ENCODE results near the gene ZNF764.
"Not testable (repeated sequence)": the region's sequence is repeated elsewhere in the genome, so short reads cannot be mapped to it uniquely, and the experiment has no call there.

Gene ZNF764

DNA sequence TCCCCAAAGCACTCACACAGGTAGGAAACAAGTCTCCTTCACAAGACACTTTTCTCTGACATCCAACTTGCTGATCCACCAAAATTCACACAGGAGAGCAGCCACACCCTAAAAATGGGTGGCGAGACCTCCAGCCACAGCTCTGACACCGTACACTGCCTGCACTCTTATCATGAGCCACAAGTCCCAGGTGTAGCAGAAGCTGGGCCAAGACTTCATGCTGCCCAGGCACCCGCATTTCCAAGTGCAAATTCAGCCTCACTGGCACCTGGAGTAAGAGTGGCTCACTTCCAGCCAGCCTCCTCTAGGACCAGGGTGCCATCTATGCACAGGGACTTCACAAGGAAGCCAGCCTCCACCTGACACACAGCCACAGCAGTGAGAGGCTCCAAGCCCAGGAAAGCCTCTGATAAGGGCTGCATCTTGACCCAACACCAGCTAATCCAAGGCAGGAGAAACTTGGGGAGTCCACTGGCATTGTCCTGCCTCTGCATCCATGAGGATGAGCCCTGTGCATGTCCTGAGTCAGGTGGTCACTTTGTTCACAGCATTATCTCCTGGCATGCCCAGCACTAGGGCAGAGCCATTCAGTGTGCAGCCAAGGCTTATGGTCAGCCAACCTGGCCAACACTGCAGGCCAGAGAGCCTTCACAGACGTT lies 29.2 kb downstream of the ZNF764 start:
- FAIRE-seq (no peak), DNase-seq (ENCODE audit: insufficient read length) (no peak)
- TF ChIP-seq POLR2A (IDR thresholded peaks at IDR 0.05; ENCODE audit: low read depth, low read length) (peak; percentile 29; the same call in 1 of the 2 replicates), POLR2AphosphoS5 (IDR thresholded peaks at IDR 0.05; ENCODE audit: low read depth, low read length) (no peak), TAF1 (IDR thresholded peaks at IDR 0.05; ENCODE audit: borderline replicate concordance, low read depth, low read length) (no peak)

DNA sequence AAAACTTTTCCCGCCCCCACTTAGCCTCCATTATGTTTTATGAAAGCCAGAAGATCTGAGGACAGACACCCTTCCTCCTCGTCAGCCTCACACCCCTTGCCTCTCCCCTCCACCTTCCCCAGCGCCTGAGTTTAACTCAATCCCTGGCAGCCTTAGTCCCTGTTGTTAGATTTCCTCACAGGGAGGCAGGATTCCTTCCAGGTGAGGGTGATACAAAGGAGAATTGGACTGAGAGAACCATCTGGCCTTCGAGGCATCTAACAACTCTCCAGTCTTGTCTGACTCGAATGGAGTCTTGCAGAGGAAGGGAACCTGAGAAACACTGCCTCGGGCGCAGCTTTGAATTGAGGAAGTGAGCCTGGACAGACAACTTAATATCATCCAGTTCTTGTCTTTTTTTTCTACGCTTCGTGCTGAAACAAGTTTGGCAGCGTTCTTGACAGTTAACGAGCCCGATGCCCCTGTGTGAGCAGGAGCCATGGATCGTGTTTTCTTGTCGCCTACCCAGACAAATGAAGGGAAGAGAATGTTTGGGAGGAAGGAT lies 30.5 kb downstream of the ZNF764 start:
- FAIRE-seq: no peak
- no peak for DNase-seq (ENCODE audit: insufficient read length)
- no peak for TF ChIP-seq POLR2AphosphoS5 (IDR thresholded peaks at IDR 0.05; ENCODE audit: low read depth, low read length)
- no peak for TF ChIP-seq TAF1 (IDR thresholded peaks at IDR 0.05; ENCODE audit: borderline replicate concordance, low read depth, low read length)
- no peak for TF ChIP-seq POLR2A (IDR thresholded peaks at IDR 0.05; ENCODE audit: low read depth, low read length)

DNA sequence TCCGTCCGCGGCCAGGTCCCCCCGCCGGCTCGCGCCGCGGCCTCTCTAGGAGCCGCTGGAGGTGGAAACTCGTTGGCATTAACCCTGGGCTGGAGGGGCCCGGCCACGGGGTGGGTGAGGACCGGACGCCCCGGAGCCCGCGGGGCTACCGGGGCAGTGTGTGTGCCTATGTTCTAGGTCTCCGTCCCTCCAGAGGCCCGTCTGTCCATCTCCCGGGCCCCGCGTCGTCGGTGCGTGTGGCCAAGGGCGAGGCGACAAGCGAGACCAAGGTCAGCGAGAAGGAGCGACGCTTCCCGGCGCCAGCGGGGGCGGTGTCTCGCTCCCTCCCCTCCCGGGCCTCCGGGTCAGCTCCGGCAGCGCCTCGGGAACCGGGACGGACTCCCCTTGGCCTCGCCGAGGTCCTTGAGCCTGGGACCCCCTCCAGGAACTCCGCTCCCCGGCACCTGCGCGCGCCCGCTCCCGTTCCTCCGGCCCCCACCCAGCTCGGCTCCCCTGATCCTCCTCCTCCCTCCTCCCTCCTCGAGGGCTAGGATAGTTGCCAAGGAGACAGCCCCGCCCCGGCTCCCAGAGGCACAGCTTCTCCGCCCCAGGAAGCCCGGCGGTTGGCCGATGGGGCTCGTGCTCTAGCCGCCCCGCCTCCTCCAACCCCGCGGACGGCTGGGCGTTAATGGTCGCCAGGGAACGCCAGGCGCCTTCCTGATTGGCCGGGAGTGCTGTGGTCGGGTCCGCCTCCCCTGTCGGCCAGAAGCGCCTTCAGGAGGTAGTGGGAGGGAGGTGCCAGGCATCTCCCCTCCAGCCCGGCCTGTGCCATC lies 31.1 kb downstream of the ZNF764 start:
- DNase-seq (ENCODE audit: insufficient read length): peak; percentile 97
- TF ChIP-seq POLR2AphosphoS5 (IDR thresholded peaks at IDR 0.05; ENCODE audit: low read depth, low read length) (no peak; the same call in 1 of the 2 replicates), TAF1 (IDR thresholded peaks at IDR 0.05; ENCODE audit: borderline replicate concordance, low read depth, low read length) (no peak), POLR2A (IDR thresholded peaks at IDR 0.05; ENCODE audit: low read depth, low read length) (peak; percentile 17; the same call in 1 of the 2 replicates)
- peak; percentile 98 for FAIRE-seq

DNA sequence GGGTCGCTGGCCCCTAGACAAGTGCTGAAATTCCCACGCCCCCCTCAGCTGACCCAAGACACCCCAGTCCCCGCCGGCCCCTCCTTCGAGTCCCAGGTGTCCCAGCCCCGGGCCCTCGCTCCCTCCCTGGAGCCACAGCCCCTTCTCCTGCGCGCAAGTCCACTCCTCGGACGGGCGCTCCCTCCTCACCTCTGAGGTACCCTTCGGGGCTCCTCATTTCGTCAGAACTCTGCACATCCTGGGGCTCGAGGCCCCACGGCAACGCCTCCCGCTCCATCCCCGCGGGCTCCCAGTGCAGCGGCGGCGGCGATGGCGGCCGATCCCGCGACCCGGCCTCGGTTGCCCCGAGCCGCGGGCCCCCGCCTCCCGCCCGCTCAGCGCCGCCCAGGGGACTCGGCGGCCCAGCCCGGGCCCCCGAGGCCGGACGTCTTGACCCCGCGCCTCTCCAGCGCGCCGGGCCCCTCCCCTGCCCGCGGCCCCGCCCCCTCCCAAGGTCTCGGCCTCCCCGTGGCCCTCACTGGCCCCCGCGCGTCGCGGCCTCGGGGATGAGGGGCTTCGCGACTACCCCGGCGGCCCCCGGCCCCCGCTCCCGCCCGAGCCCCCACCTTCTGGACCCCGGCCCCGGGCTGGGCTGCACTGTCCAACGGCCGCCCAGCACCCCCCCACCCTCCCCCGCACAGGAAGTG lies 31.9 kb downstream of the ZNF764 start, which contains the start of gene ZNF768:
TSS of gene ZNF768 (minus strand) at position 430 of the 686 bp plus-strand sequence. CDS start at position 277, 153 bp downstream.
- TF ChIP-seq TAF1 (IDR thresholded peaks at IDR 0.05; ENCODE audit: borderline replicate concordance, low read depth, low read length) (no peak), POLR2AphosphoS5 (IDR thresholded peaks at IDR 0.05; ENCODE audit: low read depth, low read length) (no peak), POLR2A (IDR thresholded peaks at IDR 0.05; ENCODE audit: low read depth, low read length) (no peak)
- DNase-seq (ENCODE audit: insufficient read length) (peak; percentile 71), FAIRE-seq (no peak)

DNA sequence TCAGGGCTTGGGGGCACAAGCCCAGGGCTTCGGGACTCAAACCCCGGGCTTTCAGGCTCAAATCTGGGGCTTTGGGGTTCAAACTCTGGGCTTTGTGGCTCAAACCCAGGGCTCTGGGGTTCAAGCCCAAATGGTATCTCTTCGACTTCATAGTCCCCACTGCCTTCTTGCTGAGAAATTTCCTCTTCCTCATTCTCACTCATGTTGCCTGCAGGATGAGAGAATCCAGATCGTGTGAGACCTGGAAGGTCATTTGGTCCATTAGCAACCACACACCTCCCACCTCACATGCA lies 32.4 kb downstream of the ZNF764 start:
- FAIRE-seq (no peak), DNase-seq (ENCODE audit: insufficient read length) (no peak)
- TF ChIP-seq POLR2A (IDR thresholded peaks at IDR 0.05; ENCODE audit: low read depth, low read length) (no peak), TAF1 (IDR thresholded peaks at IDR 0.05; ENCODE audit: borderline replicate concordance, low read depth, low read length) (no peak), POLR2AphosphoS5 (IDR thresholded peaks at IDR 0.05; ENCODE audit: low read depth, low read length) (no peak)

DNA sequence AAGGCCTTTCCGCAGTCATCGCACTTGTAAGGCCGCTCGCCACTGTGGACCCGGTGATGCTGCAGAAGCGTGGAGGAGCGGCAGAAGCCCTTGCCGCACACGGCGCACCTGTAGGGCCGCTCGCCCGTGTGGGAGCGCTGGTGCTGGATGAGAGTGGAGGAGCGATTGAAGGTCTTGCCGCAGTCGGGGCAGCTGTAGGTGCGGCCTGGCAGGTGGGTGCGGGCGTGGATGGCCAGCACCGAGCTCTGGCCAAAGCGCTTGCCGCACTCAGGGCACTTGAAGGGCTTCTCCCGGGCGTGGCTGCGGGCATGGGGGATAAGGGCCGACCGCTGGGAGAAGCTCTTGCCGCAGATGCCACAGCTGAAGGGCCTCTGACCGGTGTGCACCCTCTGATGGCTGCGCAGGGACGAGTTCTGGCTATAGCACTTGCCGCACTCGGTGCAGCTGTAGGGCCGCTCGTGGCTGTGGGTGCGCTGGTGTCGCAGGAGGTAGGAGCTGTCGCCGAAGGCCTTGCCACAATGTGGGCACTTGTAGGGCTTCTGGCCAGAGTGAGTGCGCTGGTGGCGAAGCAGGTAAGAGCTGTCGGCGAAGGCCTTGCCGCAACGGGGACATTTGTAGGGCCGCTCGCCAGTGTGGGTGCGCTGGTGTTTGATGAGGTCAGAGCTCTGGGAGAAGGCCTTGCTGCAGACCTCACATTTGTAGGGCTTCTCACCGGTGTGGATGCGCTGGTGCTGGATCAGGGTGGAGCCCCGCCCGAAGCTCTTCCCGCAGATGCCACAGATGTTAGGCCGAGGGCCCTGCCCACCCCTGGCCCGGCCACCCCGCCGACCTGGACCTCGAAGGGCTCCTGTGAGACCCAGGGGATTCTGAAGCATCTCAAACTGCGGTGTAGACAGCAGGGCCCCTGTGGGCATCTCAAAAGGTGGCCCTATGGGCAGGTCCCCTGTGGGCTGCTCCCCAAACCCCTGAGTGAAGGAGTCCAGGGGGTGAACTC lies 33.3 kb downstream of the ZNF764 start:
- FAIRE-seq (no peak), DNase-seq (ENCODE audit: insufficient read length) (no peak)
- TF ChIP-seq TAF1 (IDR thresholded peaks at IDR 0.05; ENCODE audit: borderline replicate concordance, low read depth, low read length) (no peak), POLR2AphosphoS5 (IDR thresholded peaks at IDR 0.05; ENCODE audit: low read depth, low read length) (no peak), POLR2A (IDR thresholded peaks at IDR 0.05; ENCODE audit: low read depth, low read length) (no peak)

DNA sequence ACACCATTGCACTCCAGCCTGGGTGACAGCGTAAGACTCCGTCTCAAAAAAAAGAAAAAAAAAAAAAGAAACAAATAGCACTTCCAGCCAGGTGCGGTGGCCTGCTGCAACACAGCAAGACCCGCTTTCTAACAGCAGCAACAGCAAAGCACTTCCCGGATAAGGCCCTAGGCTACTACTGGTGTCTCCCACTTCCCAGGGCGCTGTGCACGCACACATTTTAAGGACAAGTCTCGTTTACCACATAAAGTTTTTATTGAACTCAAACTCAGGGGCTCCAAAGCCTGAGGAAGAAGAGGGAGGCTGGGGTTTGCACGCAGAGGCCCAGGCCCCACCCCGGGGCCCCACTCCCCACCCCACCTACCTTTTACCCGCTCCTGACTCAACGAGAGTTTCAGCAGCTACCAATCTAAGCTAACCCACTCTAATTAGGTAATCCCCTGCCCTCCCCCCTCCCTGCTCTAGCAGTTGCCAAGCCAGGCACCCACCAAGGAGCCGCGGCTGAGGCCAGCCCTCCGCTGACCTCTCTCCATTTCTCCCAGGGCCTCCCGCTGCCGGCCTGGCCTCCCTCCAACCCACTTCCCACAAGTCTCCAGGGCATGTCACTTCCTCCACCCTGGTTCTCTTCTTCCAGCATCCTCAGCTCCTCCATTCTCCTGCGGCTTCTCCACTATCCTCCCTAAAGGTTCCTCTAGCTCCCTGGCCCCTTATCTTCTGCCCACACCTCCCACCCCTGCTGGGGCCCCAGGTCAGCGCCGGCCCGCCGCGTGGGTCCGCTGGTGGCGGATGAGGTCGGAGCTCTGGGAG lies 34.2 kb downstream of the ZNF764 start:
- TF ChIP-seq POLR2A (IDR thresholded peaks at IDR 0.05; ENCODE audit: low read depth, low read length) (no peak; the same call in 1 of the 2 replicates), TAF1 (IDR thresholded peaks at IDR 0.05; ENCODE audit: borderline replicate concordance, low read depth, low read length) (no peak), POLR2AphosphoS5 (IDR thresholded peaks at IDR 0.05; ENCODE audit: low read depth, low read length) (no peak)
- FAIRE-seq: no peak
- no peak for DNase-seq (ENCODE audit: insufficient read length)

DNA sequence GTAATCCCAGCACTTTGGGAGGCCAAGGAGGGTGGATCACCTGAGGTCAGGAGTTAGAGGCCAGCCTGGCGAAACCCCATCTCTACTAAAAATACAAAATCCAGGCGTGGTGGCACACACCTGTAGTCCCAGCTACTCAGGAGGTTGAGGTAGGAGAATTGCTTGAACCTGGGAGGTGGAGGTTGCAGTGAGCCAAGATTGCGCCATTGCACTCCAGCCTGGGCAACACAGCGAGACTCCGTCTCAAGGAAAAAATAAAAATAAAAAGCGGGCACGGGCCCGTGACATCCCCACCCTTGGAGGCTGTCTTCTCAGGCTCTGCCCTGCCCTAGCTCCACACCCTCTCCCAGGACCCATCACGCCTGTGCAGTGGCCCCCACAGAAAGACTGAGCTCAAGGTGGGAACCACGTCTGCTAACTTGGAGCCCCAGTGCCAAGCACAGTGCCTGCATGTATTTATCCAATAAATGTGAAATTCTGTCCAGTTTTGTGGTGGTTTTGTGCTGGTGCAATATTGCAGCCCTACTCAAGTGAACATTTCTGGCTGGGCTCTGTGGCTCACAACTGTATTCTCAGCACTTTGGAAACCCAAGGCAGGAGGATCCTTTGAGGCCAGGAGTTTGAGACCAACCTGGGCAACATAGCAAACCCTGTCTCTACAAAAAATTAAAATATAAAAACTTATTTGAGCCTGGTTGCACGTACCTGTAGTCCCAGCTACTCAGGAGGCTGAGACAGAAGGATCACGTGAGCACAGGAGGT lies 35.3 kb downstream of the ZNF764 start:
- FAIRE-seq; DNase-seq (ENCODE audit: insufficient read length): not testable (repeated sequence)

DNA sequence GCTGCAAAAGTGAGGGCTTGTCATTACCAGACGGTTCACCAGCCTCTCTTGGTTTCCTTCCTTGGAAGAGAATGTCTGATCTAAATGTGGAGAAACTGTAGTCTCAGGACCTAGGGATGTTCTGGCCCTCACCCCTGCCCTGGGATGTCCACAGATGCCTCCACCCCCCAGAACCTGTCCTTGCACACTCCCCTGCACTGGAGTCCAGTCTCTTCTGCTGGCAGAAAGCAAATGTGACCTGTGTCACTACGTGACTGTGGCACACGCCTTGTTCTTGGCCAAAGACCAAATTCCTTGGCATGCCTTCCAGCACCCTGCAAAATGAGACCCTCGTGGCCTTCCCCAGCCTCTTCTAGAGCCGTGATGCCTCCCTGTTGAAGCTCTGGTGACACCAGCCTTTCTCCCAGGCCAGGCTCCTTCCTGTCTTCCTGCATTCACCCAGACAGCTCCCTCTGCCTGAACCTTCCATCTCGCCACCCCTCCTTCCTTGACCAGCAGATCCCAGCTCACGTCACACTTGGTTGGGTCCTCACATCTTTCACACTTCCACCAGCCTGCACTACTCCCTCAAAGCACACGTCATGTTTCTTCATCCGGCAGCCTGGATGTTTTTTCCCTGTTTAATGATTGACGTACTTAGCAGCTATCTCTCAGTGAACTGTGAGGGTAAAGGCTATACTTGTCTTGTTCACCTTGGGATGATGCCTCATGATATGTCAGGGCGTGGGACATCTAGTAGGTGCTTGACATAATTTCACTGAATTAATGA lies 36.1 kb downstream of the ZNF764 start:
- no peak for DNase-seq (ENCODE audit: insufficient read length)
- no peak for FAIRE-seq
- TF ChIP-seq TAF1 (IDR thresholded peaks at IDR 0.05; ENCODE audit: borderline replicate concordance, low read depth, low read length) (no peak), POLR2AphosphoS5 (IDR thresholded peaks at IDR 0.05; ENCODE audit: low read depth, low read length) (no peak), POLR2A (IDR thresholded peaks at IDR 0.05; ENCODE audit: low read depth, low read length) (no peak)
